ENCODE data around the gene VTI1A.

GRCh38 chr10:112810711-112811151 is 363.7 kb downstream of the VTI1A start:
- TF ChIP-seq CTCF (IDR thresholded peaks at IDR 0.05; ENCODE audit: low read length) (no peak), EZH2 (optimal IDR thresholded peaks at IDR 0.05; ENCODE audit: low read depth, low read length) (no peak)
